T-helper 2 cell treated with Interferon-gamma antibody and Interleukin-4, amounts not matched to agents 100 ng/mL and 5 ng/mL, for 36 hours (primary cell): Measurements from ENCODE around the gene ABCG1. TPM values are rescaled to one million over a fixed set of nuclear protein-coding genes. Genes with fewer than 3 reads are reported as not detected.

ENCODE experiments used
- intact Hi-C: fragments of 100-400 bp; cut with micrococcal nuclease; formaldehyde crosslinking; loops from one replicate; pipeline ENCODE4 v1.15.1; 2023
- total RNA-seq: library from RNA; stranded (reverse); gene quantifications from 2 replicates; pipeline ENCODE4 v1.2.3, GENCODE V29; 2022

Gene ABCG1
- total RNA-seq, 1 donor from 2014 or later: 11.3 TPM

DNA sequence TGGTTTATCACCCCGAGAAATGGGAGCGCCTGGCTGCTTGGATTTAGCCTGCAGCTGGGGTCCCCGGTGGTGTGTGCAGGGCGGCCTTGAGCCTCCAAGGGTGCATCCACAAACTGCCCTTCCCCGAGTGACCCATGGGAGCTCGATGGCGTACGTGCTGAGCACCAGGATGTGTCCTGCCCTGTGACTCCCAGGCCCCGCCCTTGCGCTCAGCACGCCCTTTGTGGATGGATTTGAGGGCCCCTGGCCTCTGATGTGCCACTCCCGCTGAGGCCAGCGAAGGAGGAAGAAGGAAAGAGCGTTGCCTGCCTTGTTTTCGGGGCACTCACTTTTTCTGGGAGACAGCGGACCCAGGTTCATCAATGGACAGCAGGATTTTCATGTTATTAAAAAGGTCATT is 98.0 kb downstream of the ABCG1 start:
- intact Hi-C loops: no loop called here

- intact Hi-C loops: no loop called here
These were observed 98.4 kb downstream of the ABCG1 start for GRCh38 chr21:42317341-42317741.

DNA sequence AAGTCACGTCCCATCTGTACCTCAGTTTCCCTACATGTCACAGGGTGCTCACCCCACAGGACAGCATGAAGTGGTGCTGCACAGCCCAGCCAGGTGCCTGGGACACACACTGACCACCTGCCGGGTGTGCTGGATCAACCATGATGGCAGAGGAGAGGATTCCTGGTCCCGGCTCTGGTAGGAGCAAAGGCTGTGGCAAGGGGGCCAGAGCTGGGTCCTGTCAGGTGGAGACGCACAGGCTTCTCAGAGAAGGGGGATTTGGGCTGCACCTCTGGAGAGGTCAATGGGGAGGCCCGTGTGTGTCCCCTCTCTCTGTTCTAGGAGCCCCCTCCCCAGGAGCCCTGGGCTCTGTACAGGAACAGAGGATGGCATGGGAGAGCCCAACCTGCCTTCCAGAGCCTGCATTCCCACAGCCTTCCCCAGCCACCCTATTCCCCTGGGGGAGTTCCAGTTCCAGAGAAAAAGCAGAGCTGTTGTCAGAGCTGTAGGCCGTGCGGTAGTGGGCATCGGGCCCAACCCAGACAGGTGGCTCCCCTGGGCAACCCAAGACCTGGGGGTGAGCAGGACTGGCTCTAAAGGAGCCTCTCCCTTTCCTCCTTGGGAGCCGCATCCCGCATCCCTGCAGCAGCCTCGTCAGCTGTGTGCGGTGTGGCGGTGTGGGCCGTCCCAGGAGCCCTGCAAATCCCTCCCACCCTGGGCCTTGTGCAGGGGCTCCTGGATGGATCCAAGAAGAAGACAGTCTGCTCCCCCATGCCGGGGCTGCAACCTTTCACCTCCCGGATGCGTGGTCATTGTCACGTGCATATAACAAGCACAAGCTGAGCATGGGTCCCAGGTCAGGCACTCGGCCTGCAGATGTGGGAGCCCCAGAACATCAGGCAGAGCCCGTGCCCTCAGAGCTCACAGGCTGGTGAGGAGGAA is 99.1 kb downstream of the ABCG1 start:
- intact Hi-C loops: no loop called here

- intact Hi-C loops: no loop called here
These were observed 100.4 kb downstream of the ABCG1 start for GRCh38 chr21:42319376-42319775.

DNA sequence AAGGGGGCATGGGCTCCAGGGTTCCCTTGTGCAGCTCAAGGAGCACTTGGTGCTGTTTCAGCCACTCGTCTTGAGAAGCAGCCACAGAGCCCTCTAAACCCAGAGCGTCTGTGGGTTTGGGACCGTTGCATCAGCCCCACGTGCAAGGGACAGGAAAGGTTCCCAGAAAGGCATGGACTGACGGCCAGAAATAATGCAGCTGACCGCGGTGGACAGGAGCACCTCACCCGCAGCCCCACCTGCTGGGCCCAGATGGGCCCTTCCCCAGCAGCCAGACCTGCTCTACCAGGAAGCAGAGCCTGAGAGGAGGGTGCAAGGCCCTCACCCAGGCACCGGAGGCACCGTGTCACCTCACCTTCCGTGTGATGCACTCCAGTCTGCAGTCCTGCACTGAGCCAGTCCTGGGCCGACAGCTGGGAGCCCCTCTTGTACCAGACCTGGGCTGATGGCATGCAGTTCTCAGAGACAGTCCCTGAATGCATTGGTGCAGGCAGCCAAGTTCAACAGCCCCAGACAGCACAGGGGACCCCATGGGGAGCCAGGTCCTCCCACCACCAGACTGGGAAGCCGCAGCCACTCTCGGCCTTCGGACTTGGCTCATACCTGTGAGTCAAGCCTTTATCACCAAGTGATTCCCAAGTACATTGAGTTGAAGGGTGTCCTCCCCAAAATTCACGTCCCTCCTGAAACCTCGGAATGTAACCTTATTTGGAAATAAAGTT is 101.1 kb downstream of the ABCG1 start:
- intact Hi-C loops: no loop called here

DNA sequence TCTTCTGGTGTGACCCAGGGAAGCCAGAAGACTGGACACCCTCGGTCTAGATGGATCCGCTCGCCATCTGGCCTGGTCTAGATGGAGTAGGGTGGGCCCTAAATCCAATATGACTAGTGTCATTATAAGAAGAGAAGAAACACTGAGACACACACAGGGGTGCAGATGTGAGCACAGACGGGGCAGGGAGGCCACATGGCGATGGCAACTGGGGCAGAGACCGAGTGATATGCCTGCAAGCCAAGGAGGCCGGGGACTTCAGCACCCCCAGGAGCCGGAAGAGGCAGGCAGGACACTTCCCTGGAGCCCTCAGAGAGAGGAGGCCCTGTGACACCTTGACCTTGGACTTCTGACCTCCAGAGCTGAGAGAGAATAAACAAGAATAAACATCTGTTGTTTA is 101.9 kb downstream of the ABCG1 start:
- intact Hi-C loops: no loop called here

DNA sequence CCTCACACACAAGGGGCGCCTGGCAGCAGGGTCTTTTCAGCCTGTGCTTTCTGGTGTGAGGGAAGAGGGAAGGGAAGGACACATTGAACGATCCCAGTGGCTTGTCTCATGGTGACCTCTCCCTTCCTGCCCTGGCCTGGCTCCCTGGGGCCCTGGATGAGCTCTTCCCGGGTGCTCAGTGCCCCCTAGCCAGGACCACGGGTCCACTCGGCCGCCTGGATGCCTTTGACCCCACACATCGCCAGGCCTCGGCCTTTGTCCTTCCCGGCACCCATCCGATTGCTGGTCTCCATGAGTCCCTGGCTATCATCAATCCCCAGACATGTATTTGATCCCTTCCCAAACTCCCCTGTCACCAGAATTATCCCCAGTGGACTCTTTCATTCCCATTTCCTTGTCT is 102.3 kb downstream of the ABCG1 start:
- intact Hi-C loops: no loop called here

DNA sequence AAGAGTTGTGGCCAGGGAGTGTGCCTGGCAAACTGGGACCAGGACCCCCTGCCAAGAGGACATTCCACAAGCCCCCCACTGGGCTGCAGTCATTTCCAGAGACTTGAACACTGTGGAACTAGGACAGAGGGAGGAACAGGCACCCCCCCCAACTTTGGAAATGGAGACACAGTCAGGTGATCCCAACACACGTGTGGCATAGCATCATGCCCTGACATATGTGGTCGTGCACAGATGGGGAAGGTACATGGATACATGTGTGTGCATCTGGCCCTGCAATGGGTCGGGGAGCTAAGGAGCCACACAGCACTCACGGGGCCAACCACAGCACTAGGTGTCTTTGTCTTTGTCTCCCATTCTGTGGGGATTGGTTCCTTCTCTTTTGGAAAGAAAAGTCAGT is 102.9 kb downstream of the ABCG1 start:
- intact Hi-C loops: no loop called here

DNA sequence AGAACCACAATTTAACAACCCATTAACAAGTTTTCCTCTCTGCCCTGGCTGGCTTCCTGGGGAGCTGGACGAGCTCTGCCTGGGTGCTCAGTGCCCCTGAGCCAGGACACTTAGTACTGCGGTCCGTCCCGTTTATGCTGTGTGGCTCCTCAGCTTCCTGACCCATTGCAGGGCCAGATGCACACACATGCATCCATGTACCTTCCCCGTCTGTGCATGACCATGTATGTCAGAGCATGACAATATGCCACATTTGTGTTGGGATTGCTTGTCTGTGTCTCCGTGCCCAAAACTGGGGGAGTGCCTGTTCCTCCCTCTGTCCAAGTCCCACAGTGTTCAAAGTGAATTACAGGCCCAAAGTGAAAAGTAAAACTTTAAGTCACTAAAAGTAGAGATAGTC is 106.0 kb downstream of the ABCG1 start:
- intact Hi-C loops: no loop called here

- intact Hi-C loops: no loop called here
These were observed 111.7 kb downstream of the ABCG1 start for GRCh38 chr21:42330380-42331371.

- intact Hi-C loops: no loop called here
These were observed 112.7 kb downstream of the ABCG1 start for GRCh38 chr21:42331660-42332059.

DNA sequence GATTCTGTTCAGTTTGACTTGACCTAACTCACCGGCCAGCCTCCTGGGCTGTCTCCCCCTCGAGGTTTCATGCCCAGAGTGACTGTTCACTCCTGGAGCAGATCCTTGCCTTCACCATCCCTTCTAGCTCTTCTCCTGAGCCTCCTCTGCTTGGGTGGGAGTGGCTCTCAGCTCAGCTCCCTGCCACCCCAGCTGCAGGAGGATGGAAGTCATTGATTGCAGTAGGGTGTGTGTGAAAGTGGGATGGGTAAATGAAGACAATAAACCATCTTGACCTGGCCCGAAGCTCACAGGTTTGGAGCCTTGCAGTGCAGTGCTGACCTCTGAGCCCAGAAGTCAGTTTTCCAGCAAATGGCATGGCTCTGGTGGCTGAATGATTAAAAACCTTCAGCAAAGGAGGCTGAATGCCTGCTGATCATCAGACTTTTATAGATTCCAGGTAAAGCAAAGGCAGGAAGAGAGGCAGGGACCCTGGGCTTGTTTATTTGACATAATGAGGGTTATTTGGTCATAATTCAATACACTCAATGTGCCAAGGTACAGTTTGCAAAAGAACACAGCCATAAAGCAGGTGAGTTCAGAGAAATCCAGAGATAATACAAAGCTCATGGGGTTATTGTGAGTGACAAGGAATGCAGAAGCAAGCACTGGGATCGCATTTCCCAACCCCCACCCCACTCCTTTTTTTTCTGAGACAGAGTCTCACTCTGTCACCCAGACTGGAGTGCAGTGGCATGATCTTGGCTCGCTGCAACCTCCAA is 113.8 kb downstream of the ABCG1 start:
- intact Hi-C loops: no loop called here

- intact Hi-C loops: loop anchor here (5.0 kb wide), 2 partner anchors 66 to 91 kb away; partner anchors contain the start of gene UBASH3A
These were observed 117.1 kb downstream of the ABCG1 start for GRCh38 chr21:42336054-42336453.

GRCh38 chr21:42337276-42337675 is 118.3 kb downstream of the ABCG1 start:
- intact Hi-C loops: loop anchor here (5.0 kb wide), 2 partner anchors 65 to 90 kb away; partner anchors contain the start of gene UBASH3A

GRCh38 chr21:42337830-42338728 is 119.1 kb downstream of the ABCG1 start:
- intact Hi-C loops: loop anchor here (1.0 to 5.0 kb wide), 3 partner anchors 64 to 112 kb away; partner anchors contain the start of gene UBASH3A

DNA sequence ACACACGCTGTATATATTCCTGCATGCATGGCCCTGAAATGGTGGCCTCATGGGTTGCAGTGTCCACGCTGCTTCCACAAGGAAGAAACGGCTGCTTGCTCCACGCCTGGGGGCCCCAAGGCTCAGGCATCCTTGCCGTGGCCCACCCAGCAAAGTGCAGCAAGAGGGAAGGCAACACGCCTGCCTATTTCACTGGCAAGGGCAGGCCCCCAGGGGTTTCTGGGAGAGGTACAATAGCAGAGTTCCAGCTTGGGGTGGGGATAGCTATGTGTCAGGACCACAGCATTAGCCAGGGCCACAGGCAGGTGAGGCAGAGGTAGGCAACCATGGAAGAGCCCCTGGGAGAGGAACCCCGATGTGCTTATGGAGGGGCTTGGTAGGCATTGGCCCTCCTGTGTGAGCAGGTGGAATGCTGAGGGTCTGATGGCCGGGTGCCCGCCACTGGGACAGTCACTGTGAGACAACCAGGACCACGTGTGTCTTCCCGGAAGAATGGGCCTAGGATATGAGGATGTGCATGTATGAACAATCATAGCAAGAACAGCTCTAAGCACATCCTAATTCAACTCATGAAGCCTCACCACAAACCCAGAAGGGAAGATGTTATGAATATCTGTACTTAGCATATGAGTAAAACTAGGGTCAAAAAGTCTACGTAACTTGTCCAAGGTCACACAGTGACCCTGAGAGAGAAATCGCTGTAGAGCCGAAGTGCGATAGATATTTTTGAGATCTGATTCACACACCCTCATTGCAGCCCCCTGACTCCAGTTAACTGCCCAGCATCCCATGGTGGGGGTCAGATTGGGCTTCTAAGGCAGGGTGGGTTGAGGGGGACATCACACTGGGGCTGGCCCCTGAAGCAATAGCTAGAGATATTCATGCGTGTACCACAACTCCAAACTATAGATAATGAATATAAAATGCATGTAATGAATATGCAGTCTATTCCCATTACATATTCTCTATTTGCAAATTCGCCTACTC is 120.1 kb downstream of the ABCG1 start:
- intact Hi-C loops: loop anchor here (1.0 to 5.0 kb wide), 3 partner anchors 63 to 111 kb away; partner anchors contain the start of gene UBASH3A

- intact Hi-C loops: no loop called here
These were observed 121.5 kb downstream of the ABCG1 start for GRCh38 chr21:42340187-42341050.
